GM23338 (cell line): ENCODE data around the gene ZBTB40.

ENCODE experiments used
- CREB1 ChIP-seq: fragments of 250-450 bp; sonication (Bioruptor Pico); IDR thresholded peaks from 2 replicates; pipeline ENCODE4 v1.5.0; 2020; ENCODE audit warnings: low read depth, mild to moderate bottlenecking, moderate library complexity
- EZH2 ChIP-seq: fragments of 200-600 bp; sonication (generic); IDR thresholded peaks from one replicate; pipeline ENCODE4 v1.8.0; 2017; ENCODE audit warnings: antibody characterized with exemption, mild to moderate bottlenecking, low read depth; ENCODE audit not compliant: unreplicated experiment
- EZH2phosphoT487 ChIP-seq: fragments of 200-600 bp; sonication (generic); IDR thresholded peaks from one replicate; pipeline ENCODE4 v1.8.1; 2018; ENCODE audit warnings: antibody characterized with exemption; ENCODE audit not compliant: unreplicated experiment
- POLR2AphosphoS5 ChIP-seq: IDR thresholded peaks from 2 replicates; pipeline ENCODE4 v1.6.1; 2016; ENCODE audit warnings: antibody characterized with exemption, low read depth
- TF ChIP-seq, protein P1 (sequence below), 2 experiments: fragments of 200-600 bp in 1 of 2; sonication (generic) in 1 of 2; conservative IDR thresholded peaks; 2 replicates each; pipeline versions ENCODE4 v1.5.1 to v1.6.1; 2016 to 2017; ENCODE audit warnings: antibody characterized with exemption in 2 of 2, low read depth in 2 of 2, mild to moderate bottlenecking in 2 of 2, moderate library complexity in 1 of 2
- TF ChIP-seq, protein P2 (sequence below): IDR thresholded peaks from one replicate; pipeline ENCODE4 v1.6.1; 2018; ENCODE audit warnings: antibody characterized with exemption; ENCODE audit not compliant: unreplicated experiment

DNA sequence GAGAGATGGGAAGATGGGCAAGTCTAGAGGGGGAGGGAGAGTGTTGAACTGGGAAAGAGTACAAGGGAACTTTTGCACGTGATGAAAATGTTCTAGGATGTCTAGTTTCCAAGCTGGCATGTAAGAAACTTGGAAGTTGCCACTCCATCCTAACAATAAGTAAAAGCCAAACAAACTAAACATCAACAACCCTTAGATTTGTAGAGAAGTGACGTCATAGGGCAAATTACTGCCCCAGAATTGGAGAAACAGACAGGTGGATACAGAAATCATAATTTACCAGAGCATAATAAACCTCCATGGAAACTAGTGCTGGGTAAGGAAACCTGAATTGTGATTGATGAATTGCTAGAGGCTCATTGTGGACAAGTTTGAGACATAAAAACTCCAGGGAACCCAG lies 14.7 kb upstream of the ZBTB40 start:
- no peak for TF ChIP-seq POLR2AphosphoS5
- TF ChIP-seq EZH2: no peak
- TF ChIP-seq, protein P1, sequence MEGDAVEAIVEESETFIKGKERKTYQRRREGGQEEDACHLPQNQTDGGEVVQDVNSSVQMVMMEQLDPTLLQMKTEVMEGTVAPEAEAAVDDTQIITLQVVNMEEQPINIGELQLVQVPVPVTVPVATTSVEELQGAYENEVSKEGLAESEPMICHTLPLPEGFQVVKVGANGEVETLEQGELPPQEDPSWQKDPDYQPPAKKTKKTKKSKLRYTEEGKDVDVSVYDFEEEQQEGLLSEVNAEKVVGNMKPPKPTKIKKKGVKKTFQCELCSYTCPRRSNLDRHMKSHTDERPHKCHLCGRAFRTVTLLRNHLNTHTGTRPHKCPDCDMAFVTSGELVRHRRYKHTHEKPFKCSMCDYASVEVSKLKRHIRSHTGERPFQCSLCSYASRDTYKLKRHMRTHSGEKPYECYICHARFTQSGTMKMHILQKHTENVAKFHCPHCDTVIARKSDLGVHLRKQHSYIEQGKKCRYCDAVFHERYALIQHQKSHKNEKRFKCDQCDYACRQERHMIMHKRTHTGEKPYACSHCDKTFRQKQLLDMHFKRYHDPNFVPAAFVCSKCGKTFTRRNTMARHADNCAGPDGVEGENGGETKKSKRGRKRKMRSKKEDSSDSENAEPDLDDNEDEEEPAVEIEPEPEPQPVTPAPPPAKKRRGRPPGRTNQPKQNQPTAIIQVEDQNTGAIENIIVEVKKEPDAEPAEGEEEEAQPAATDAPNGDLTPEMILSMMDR (conservative IDR thresholded peaks at IDR 0.05; ENCODE audit: low read depth in 2 of 2): no peak
- no peak for TF ChIP-seq EZH2phosphoT487
- TF ChIP-seq, protein P2, sequence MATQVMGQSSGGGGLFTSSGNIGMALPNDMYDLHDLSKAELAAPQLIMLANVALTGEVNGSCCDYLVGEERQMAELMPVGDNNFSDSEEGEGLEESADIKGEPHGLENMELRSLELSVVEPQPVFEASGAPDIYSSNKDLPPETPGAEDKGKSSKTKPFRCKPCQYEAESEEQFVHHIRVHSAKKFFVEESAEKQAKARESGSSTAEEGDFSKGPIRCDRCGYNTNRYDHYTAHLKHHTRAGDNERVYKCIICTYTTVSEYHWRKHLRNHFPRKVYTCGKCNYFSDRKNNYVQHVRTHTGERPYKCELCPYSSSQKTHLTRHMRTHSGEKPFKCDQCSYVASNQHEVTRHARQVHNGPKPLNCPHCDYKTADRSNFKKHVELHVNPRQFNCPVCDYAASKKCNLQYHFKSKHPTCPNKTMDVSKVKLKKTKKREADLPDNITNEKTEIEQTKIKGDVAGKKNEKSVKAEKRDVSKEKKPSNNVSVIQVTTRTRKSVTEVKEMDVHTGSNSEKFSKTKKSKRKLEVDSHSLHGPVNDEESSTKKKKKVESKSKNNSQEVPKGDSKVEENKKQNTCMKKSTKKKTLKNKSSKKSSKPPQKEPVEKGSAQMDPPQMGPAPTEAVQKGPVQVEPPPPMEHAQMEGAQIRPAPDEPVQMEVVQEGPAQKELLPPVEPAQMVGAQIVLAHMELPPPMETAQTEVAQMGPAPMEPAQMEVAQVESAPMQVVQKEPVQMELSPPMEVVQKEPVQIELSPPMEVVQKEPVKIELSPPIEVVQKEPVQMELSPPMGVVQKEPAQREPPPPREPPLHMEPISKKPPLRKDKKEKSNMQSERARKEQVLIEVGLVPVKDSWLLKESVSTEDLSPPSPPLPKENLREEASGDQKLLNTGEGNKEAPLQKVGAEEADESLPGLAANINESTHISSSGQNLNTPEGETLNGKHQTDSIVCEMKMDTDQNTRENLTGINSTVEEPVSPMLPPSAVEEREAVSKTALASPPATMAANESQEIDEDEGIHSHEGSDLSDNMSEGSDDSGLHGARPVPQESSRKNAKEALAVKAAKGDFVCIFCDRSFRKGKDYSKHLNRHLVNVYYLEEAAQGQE: no peak
- TF ChIP-seq CREB1: no peak
